BE2C (cell line): Measurements from ENCODE around the gene NCBP2L.

Source experiments
- DNase-seq: peaks from one replicate; pipeline ENCODE4 v3.0.0-alpha.2; 2020
- H3K27me3 ChIP-seq: fragments of 250-450 bp; sonication (Bioruptor Pico); 2 replicates; pipeline ENCODE4 v1.5.1; 2020; ENCODE audit warnings: mild to moderate bottlenecking
- H3K36me3 ChIP-seq: fragments of 250-450 bp; sonication (Bioruptor Pico); 2 replicates; pipeline ENCODE4 v1.5.1; 2020; ENCODE audit warnings: mild to moderate bottlenecking
- H3K4me1 ChIP-seq: fragments of 250-450 bp; sonication (Bioruptor Pico); 2 replicates; pipeline ENCODE4 v1.5.1; 2020
- H3K4me3 ChIP-seq: 2 replicates; pipeline ENCODE4 v1.5.1; 2011; ENCODE audit warnings: low read depth, low read length
- H3K9me3 ChIP-seq: fragments of 250-450 bp; sonication (Bioruptor Pico); 2 replicates; pipeline ENCODE4 v1.5.1; 2020
- TF ChIP-seq, protein P1 (sequence below): IDR thresholded peaks from 2 replicates; pipeline ENCODE4 v1.5.1; 2012; ENCODE audit warnings: mild to moderate bottlenecking, low read depth, low read length

Gene NCBP2L

DNA sequence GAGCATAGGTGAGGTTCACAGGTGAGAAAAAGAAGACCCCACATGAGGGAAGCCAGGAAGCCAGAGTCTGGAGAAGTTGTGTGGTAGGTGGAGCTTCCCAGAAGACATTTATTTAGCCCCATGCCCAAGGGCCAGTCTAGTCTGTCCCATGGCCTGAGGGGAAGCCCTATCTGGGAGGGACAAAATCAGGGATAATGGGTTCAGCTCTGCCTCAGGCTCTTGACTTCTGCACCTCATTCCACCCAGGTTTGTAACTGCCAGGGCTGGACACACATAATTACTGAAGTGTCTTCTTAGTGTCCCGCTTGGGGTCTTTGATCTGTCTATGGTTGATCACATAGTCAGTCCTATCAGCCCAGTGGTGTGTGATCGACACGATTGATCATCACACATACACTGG, 38.0 kb upstream of the NCBP2L start:
- H3K36me3 ChIP-seq = no peaks in the 10 kb centered on the region
- DNase-seq = no peak
- H3K4me3 ChIP-seq = no peak overlapping the region
- H3K4me1 ChIP-seq = peaks cover 3% of the 10 kb centered on the region
- TF ChIP-seq, protein P1, sequence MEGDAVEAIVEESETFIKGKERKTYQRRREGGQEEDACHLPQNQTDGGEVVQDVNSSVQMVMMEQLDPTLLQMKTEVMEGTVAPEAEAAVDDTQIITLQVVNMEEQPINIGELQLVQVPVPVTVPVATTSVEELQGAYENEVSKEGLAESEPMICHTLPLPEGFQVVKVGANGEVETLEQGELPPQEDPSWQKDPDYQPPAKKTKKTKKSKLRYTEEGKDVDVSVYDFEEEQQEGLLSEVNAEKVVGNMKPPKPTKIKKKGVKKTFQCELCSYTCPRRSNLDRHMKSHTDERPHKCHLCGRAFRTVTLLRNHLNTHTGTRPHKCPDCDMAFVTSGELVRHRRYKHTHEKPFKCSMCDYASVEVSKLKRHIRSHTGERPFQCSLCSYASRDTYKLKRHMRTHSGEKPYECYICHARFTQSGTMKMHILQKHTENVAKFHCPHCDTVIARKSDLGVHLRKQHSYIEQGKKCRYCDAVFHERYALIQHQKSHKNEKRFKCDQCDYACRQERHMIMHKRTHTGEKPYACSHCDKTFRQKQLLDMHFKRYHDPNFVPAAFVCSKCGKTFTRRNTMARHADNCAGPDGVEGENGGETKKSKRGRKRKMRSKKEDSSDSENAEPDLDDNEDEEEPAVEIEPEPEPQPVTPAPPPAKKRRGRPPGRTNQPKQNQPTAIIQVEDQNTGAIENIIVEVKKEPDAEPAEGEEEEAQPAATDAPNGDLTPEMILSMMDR = no peak
- no peaks in the 10 kb centered on the region for H3K27me3 ChIP-seq
- H3K9me3 ChIP-seq = no peaks in the 10 kb centered on the region

DNA sequence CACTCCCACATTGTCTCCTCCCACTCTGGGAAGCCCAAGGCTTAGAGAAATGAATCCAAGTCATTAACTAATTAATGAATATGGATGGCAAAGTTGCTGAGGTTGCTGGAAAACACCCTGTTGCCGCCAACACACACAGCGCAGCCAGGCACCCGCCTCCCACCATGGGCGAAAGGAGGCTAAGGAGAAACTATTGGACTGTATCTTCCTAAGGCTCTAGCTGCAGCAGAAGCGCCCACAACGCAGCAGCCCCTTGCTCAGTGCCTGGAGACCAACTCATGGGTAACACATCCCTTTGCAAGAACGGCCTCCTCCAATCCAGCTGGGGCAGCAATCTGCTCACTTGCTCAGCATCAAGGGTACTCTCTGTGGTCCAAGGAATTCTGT, 36.1 kb upstream of the NCBP2L start:
- Histone ChIP-seq H3K4me1 (peaks cover 3% of the 10 kb centered on the region), H3K27me3 (no peaks in the 10 kb centered on the region), H3K4me3 (peak overlapping the region; percentile 5; the same call in 1 of the 2 replicates), H3K36me3 (no peaks in the 10 kb centered on the region), H3K9me3 (no peaks in the 10 kb centered on the region)
- DNase-seq = peak; percentile 19
- TF ChIP-seq, protein P1 = no peak

DNA sequence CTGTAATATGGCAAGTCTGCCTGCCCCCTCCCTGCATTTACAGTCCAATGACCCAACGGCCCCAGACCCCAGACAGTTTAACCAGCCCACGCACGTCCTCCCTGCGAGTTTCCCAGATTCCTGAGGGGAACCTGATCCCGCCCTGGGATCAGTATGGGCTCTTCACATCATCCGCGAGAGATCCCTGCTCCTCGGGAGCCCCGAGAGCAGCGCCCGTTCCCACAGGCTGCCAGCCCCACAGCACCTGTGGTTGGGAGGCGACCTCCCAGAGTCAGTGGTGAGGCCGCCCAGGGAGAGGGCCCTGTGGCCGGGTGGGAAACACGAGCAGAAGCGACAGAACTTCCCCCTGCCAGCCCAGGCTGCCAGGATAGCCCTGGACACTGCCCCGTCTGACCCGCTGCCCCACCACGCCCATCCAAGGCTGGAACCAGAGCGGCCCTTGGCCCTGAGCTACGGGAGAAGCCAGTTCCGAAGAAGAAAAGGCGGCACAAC, 34.8 kb upstream of the NCBP2L start:
- TF ChIP-seq, protein P1 = no peak
- H3K36me3 ChIP-seq = no peaks in the 10 kb centered on the region
- no peaks in the 10 kb centered on the region for H3K9me3 ChIP-seq
- H3K4me3 ChIP-seq = no peak overlapping the region
- DNase-seq = no peak
- H3K4me1 ChIP-seq = peaks cover 3% of the 10 kb centered on the region
- H3K27me3 ChIP-seq = no peaks in the 10 kb centered on the region

DNA sequence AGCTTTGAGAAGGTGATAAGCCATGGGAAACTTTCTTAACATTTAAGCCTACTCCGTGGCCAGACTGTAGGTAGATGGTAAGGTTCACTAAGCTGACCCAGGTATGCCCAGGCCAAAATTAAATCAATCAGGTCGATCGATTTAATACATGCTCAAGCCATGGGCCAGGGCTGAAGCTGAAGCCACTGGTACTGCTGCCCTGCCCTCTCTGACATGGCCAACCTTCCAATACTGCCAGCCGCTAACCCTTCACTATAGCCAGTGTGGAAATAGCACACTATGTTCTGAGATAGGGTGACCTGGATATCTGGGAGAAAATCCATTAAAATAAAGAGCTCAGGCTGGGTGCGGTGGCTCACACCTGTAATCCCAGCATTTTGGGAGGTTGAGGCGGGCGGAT, 33.5 kb upstream of the NCBP2L start:
- DNase-seq = no peak
- Histone ChIP-seq H3K27me3 (no peaks in the 10 kb centered on the region), H3K9me3 (no peaks in the 10 kb centered on the region), H3K4me1 (peaks cover 3% of the 10 kb centered on the region), H3K4me3 (no peak overlapping the region), H3K36me3 (no peaks in the 10 kb centered on the region)
- TF ChIP-seq, protein P1 = no peak

DNA sequence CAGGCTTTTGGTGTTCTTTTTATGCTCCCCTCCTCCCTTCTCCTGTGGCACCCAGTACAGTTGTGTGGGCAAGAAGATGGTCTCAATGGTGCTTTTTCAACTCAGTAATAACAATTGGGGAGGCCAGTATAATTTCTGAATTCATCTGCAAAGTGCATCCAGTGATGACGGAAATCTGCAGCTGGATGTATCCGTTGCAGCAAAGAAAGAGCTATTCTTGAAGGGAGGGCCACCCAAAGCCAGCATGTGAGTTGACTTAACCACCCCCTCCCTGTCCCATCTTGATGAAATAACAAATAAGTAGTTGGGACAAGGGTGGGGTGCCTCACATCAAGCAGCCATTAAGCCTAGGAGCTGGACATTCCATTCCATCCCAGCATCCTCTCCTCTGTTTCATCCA, 32.7 kb upstream of the NCBP2L start:
- Histone ChIP-seq H3K9me3 (no peaks in the 10 kb centered on the region), H3K36me3 (no peaks in the 10 kb centered on the region), H3K27me3 (no peaks in the 10 kb centered on the region), H3K4me1 (peaks cover 3% of the 10 kb centered on the region), H3K4me3 (no peak overlapping the region)
- TF ChIP-seq, protein P1 = no peak
- DNase-seq = no peak

DNA sequence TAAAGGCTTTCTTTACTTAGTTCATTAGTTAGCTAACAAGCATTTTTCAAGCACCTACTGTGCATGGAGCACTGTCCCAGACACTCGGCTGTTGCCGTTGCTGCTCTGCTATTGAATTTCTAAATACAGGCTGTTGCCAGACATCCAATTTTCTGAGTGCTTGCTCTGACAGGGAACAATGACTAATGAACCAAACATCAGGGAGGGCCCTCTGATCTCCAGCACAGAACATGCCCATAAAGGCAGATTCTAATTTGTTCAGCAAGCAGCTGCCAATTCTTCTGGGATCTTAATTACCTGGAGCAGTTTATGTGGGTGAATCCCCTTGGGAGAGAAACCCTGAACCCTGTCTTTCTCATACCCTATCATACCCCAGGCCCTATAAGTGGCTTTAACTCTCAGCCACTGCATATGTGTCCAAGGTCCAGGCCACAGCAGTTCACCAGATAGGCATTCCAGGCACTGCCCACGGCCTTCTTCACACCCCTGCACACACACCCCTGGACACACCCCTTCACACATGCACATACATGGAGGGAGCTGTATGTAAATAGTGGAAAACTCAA, 29.9 kb upstream of the NCBP2L start:
- H3K36me3 ChIP-seq = no peaks in the 10 kb centered on the region
- DNase-seq = no peak
- H3K27me3 ChIP-seq = no peaks in the 10 kb centered on the region
- no peaks in the 10 kb centered on the region for H3K9me3 ChIP-seq
- H3K4me3 ChIP-seq = no peak overlapping the region
- H3K4me1 ChIP-seq = no peaks in the 10 kb centered on the region
- TF ChIP-seq, protein P1 = no peak
